Upper lobe of left lung (tissue), 6 donors: Measurements from ENCODE around the gene MROH7. TPM values are rescaled to one million over a fixed set of nuclear protein-coding genes. Genes with fewer than 3 reads are reported as not detected.

Experiments used
- ATAC-seq, 2 donors: fragments of 200-7000 bp; cut with Tn5 transposase; one replicate each; pipeline ENCODE4 v1.9.1; 2022; ENCODE audit warnings: mild to moderate bottlenecking in 2 of 2, moderate library complexity in 2 of 2; ENCODE audit not compliant: low FRiP score in 2 of 2
- DNase-seq, 2 donors: peaks; one replicate each; pipeline ENCODE4 v3.0.0-alpha.2; 2019 to 2020
- H3K27ac ChIP-seq, 4 donors: fragments of 200-600 bp; sonication (generic); one replicate each; pipeline ENCODE4 v1.5.1; 2016 to 2019
- H3K27me3 ChIP-seq, 4 donors: fragments of 200-600 bp; sonication (generic); one replicate each; pipeline ENCODE4 v1.5.1; 2017 to 2019
- H3K36me3 ChIP-seq, 4 donors: fragments of 200-600 bp; sonication (generic); one replicate each; pipeline ENCODE4 v1.5.1; 2016 to 2019
- H3K4me1 ChIP-seq, 4 donors: fragments of 200-600 bp; sonication (generic); one replicate each; pipeline ENCODE4 v1.5.1; 2018 to 2019
- H3K4me3 ChIP-seq, 4 donors: fragments of 200-600 bp; sonication (generic); one replicate each; pipeline ENCODE4 v1.5.1; 2017 to 2019; ENCODE audit warnings: mild to moderate bottlenecking in 2 of 4, moderate library complexity in 1 of 4
- H3K9me3 ChIP-seq, 4 donors: fragments of 200-600 bp; sonication (generic); one replicate each; pipeline ENCODE4 v1.5.1; 2018 to 2019
- CTCF ChIP-seq, 6 experiments: fragments of 450-650 bp in 4 of 6; fragments of 200-600 bp in 2 of 6; sonication (generic) in 2 of 6; IDR thresholded peaks; one replicate each; pipeline ENCODE4 v1.5.1; 2016 to 2019; ENCODE audit warnings: antibody characterized with exemption in 6 of 6
- EP300 ChIP-seq, 4 donors: sonication (generic); formaldehyde crosslinking; IDR thresholded peaks; one replicate each; pipeline ENCODE4 v1.5.1; 2017; ENCODE audit warnings: antibody characterized with exemption in 4 of 4, control low read depth in 2 of 4
- POLR2A ChIP-seq, 4 donors: fragments of 450-650 bp; IDR thresholded peaks; one replicate each; pipeline ENCODE4 v1.5.1; 2016 to 2017; ENCODE audit warnings: antibody characterized with exemption in 4 of 4, mild to moderate bottlenecking in 2 of 4
- POLR2AphosphoS5 ChIP-seq, 2 donors: sonication (generic); formaldehyde crosslinking; IDR thresholded peaks; one replicate each; pipeline ENCODE4 v1.5.1; 2017; ENCODE audit warnings: antibody characterized with exemption in 2 of 2
- WGBS, 2 donors: methylation state at CpG; one replicate each; pipeline ENCODE4 v1.1.5; 2017 to 2018; 5-methylcytosine and 5-hydroxymethylcytosine counted together
- total RNA-seq, 6 donors: library from RNA; depleted of rRNA in 4 of 6; stranded (reverse); fragments of >200 nt in 4 of 6; gene quantifications; one replicate each; pipeline versions ENCODE4 v1.1.0 to v1.2.1, GENCODE V29; 2016 to 2021
- donor health status: DM: no; HTN: no; CAD: no; lungs with moderate emphysema.
- donor health status: DM: no; HTN: yes; CAD: no; lungs with severe emphysema.

The MROH7 gene
- total RNA-seq, 6 donors from 2014 or later: 1.2 to 10.5 (median 2.2) TPM

- peaks cover 0 to 3% (median 1%) of the 10 kb centered on the region in 4 donors for H3K36me3 ChIP-seq
- no peak for ATAC-seq
- 75 to 76% methylated on average over 3 of the region's 3 CpGs for whole genome bisulfite sequencing, 2 donors
These were observed 44.0 kb upstream of the MROH7 start for GRCh38 chr1:54597455-54598030.

GRCh38 chr1:54599211-54599823 lies 42.3 kb upstream of the MROH7 start:
- no peaks in the 10 kb centered on the region for H3K4me1 ChIP-seq
- no peak overlapping the region for H3K27ac ChIP-seq
- no peak overlapping the region for H3K4me3 ChIP-seq
- H3K27me3 ChIP-seq: no peaks in the 10 kb centered on the region
- 87 to 92% methylated on average over 9 to 13 of the region's 13 CpGs for WGBS, 2 donors
- H3K36me3 ChIP-seq: peaks cover 0 to 3% (median 1%) of the 10 kb centered on the region in 4 donors
- ATAC-seq (no peak), DNase-seq (no peak)
- H3K9me3 ChIP-seq: no peaks in the 10 kb centered on the region
- TF ChIP-seq CTCF (IDR thresholded peaks at IDR 0.05) (no peak), POLR2AphosphoS5 (IDR thresholded peaks at IDR 0.05) (no peak), EP300 (IDR thresholded peaks at IDR 0.05) (no peak), POLR2A (IDR thresholded peaks at IDR 0.05) (no peak)

More at GRCh38 chr1:54597455-54598030, 44.0 kb upstream of the MROH7 start:
- Histone ChIP-seq H3K4me3 (no peak overlapping the region), H3K27ac (no peak overlapping the region), H3K9me3 (no peaks in the 10 kb centered on the region), H3K4me1 (no peaks in the 10 kb centered on the region), H3K27me3 (no peaks in the 10 kb centered on the region)
- no peak for TF ChIP-seq CTCF (IDR thresholded peaks at IDR 0.05)
- no peak for TF ChIP-seq EP300 (IDR thresholded peaks at IDR 0.05)
- TF ChIP-seq POLR2AphosphoS5 (IDR thresholded peaks at IDR 0.05): no peak
- no peak for TF ChIP-seq POLR2A (IDR thresholded peaks at IDR 0.05)
- no peak for DNase-seq

GRCh38 chr1:54600947-54601721 lies 40.5 kb upstream of the MROH7 start:
- H3K9me3 ChIP-seq: no peaks in the 10 kb centered on the region
- 76 to 85% methylated on average over 11 to 21 of the region's 21 CpGs for WGBS, 2 donors
- TF ChIP-seq POLR2A (IDR thresholded peaks at IDR 0.05) (no peak), CTCF (IDR thresholded peaks at IDR 0.05) (no peak), POLR2AphosphoS5 (IDR thresholded peaks at IDR 0.05) (no peak), EP300 (IDR thresholded peaks at IDR 0.05) (no peak)
- no peak overlapping the region for H3K4me3 ChIP-seq
- H3K27ac ChIP-seq: no peak overlapping the region
- no peak for ATAC-seq
- H3K4me1 ChIP-seq: no peaks in the 10 kb centered on the region
- no peaks in the 10 kb centered on the region for H3K27me3 ChIP-seq
- no peak for DNase-seq
- H3K36me3 ChIP-seq: peaks cover 0 to 3% (median 1%) of the 10 kb centered on the region in 4 donors

- 84 to 100% methylated on average over 1 to 10 of the region's 10 CpGs for WGBS, 2 donors
- no peaks in the 10 kb centered on the region for H3K4me1 ChIP-seq
- DNase-seq (no peak), ATAC-seq (no peak)
- H3K27ac ChIP-seq: no peak overlapping the region
- TF ChIP-seq POLR2AphosphoS5 (IDR thresholded peaks at IDR 0.05): no peak
- H3K36me3 ChIP-seq: peaks cover 0 to 3% (median 1%) of the 10 kb centered on the region in 4 donors
- no peaks in the 10 kb centered on the region for H3K27me3 ChIP-seq
- H3K4me3 ChIP-seq: no peak overlapping the region
- H3K9me3 ChIP-seq: no peaks in the 10 kb centered on the region
These were observed 39.9 kb upstream of the MROH7 start for GRCh38 chr1:54601730-54602129.

GRCh38 chr1:54602554-54602953 lies 39.0 kb upstream of the MROH7 start:
- WGBS, 2 donors: 92 to 94% methylated on average over 18 of the region's 18 CpGs
- no peak for TF ChIP-seq POLR2AphosphoS5 (IDR thresholded peaks at IDR 0.05)
- TF ChIP-seq CTCF (IDR thresholded peaks at IDR 0.05): no peak
- no peak for TF ChIP-seq EP300 (IDR thresholded peaks at IDR 0.05)
- no peak for TF ChIP-seq POLR2A (IDR thresholded peaks at IDR 0.05)
- Histone ChIP-seq H3K9me3 (no peaks in the 10 kb centered on the region), H3K4me3 (no peak overlapping the region), H3K4me1 (no peaks in the 10 kb centered on the region), H3K27ac (no peak overlapping the region), H3K36me3 (peaks cover 0 to 3% (median 1%) of the 10 kb centered on the region in 4 donors), H3K27me3 (no peaks in the 10 kb centered on the region)
- DNase-seq: no peak
- ATAC-seq: no peak
